MCF 10A (cell line): ENCODE results near the gene ATP5PB. TPM values are rescaled to one million over a fixed set of nuclear protein-coding genes. Genes with fewer than 3 reads are reported as not detected.
A peak's percentile ranks its signal among the peaks of the same experiment; 100 is the strongest.

Experiments used
- BruUV-seq: library from RNA; stranded (reverse); fragments of 400-500 nt; replicated peaks from 2 replicates; lab custom pipeline; 2021; lab: Mats Ljungman, UMichigan
- CTCF ChIA-PET: fragments of 300-600 bp; sonication (Branson Sonifier 250); formaldehyde crosslinking; extraction: SDS; loops from one replicate; lab custom pipeline; 2021; ENCODE audit warnings: antibody characterized with exemption, inconsistent platforms; lab: Yijun Ruan, JAX
- POLR2A ChIA-PET: fragments of 300-600, 350-650 bp; sonication (Branson Sonifier 250); formaldehyde crosslinking; extraction: SDS; loops from one replicate; lab custom pipeline; 2020; ENCODE audit warnings: antibody characterized with exemption, inconsistent platforms; lab: Yijun Ruan, JAX
- DNase-seq: peaks from one replicate; pipeline ENCODE4 v3.0.0-alpha.2; 2018; ENCODE audit not compliant: unreplicated experiment
- H3K27ac Mint-ChIP-seq: one replicate; pipeline ENCODE4 v1.8.0; 2022; ENCODE audit warnings: mild to moderate bottlenecking, low read depth, mixed read lengths; ENCODE audit not compliant: unreplicated experiment
- H3K27me3 Mint-ChIP-seq: one replicate; pipeline ENCODE4 v1.8.0; 2022; ENCODE audit warnings: mixed read lengths; ENCODE audit not compliant: insufficient read depth, unreplicated experiment
- H3K36me3 Mint-ChIP-seq: one replicate; pipeline ENCODE4 v1.8.0; 2022; ENCODE audit warnings: mild to moderate bottlenecking, moderate library complexity, mixed read lengths; ENCODE audit not compliant: insufficient read depth, unreplicated experiment
- H3K4me1 Mint-ChIP-seq: one replicate; pipeline ENCODE4 v1.8.0; 2022; ENCODE audit warnings: mixed read lengths; ENCODE audit not compliant: insufficient read depth, unreplicated experiment
- H3K4me3 Mint-ChIP-seq: one replicate; pipeline ENCODE4 v1.8.0; 2022; ENCODE audit warnings: mild to moderate bottlenecking, moderate library complexity, mixed read lengths; ENCODE audit not compliant: unreplicated experiment
- H3K9me3 Mint-ChIP-seq: one replicate; pipeline ENCODE4 v1.8.0; 2022; ENCODE audit warnings: mixed read lengths; ENCODE audit not compliant: unreplicated experiment
- CTCF ChIP-seq: fragments of 200-600 bp; IDR thresholded peaks from one replicate; pipeline ENCODE4 v1.8.0; 2022; ENCODE audit warnings: antibody characterized with exemption, mild to moderate bottlenecking; ENCODE audit not compliant: unreplicated experiment
- intact Hi-C: fragments of 100-400 bp; cut with micrococcal nuclease; formaldehyde crosslinking; loops from 2 replicates; pipeline ENCODE4 v1.14.1; 2022
- total RNA-seq: library from RNA; stranded (reverse); gene quantifications from 2 replicates; pipeline ENCODE4 v1.2.3, GENCODE V29; 2022

The ATP5PB gene
- total RNA-seq, 1 experiment from 2014 or later = 348 TPM

GRCh38 chr1:111404588-111404987 lies 44.7 kb upstream of the ATP5PB start:
- intact Hi-C loops = no loop called here
- Mint-ChIP-seq H3K4me1 (peaks cover 6% of the 10 kb centered on the region), H3K27ac (no peak overlapping the region), H3K9me3 (no peaks in the 10 kb centered on the region), H3K36me3 (peaks cover 7% of the 10 kb centered on the region), H3K27me3 (peaks cover 34% of the 10 kb centered on the region), H3K4me3 (no peak overlapping the region)
- POLR2A ChIA-PET = no interaction called here
- no TSS peak for BruUV-seq
- DNase-seq = no peak
- CTCF ChIA-PET = interaction anchor here (0.9 kb wide), 2 partner anchors 71 to 181 kb away, joined by 4 to 11 read pairs; no protein-coding TSS in a partner anchor
- no peak for TF ChIP-seq CTCF

DNA sequence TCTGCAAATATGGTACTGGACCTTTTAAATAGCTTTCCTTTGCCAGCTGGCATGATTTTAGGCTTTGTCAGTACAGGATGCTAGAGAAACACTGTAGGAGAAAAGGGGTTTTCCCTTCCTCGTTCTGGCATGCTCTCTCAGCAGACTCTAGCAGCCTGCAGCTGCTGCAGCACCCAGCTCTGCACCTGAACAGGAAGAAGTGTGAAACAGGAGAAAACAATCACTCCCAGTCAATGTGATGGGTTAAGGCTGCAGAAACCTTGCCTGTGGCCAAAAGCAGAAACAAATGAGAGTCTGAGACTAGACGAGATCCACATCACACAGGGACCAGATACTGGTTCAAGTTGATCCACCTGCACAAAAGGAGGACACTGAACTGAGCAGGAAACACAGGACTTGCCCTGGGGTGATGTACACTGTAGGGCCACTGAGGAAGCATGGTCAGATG lies 42.9 kb upstream of the ATP5PB start:
- H3K27me3 Mint-ChIP-seq = peaks cover 25% of the 10 kb centered on the region
- no peaks in the 10 kb centered on the region for H3K9me3 Mint-ChIP-seq
- TF ChIP-seq CTCF = no peak
- peak; percentile 65 for DNase-seq
- H3K36me3 Mint-ChIP-seq = peaks cover 7% of the 10 kb centered on the region
- intact Hi-C loops = no loop called here
- POLR2A ChIA-PET = interaction anchor here (0.6 to 1.2 kb wide), 4 partner anchors 12 to 183 kb away, joined by 4 to 6 read pairs (median 4); partner anchors contain the start of genes ATP5PB and WDR77
- CTCF ChIA-PET = interaction anchor here (0.6 to 1.2 kb wide), 6 partner anchors 9 to 445 kb away, joined by 3 to 4 read pairs (median 3); no protein-coding TSS in a partner anchor
- no peak overlapping the region for H3K4me3 Mint-ChIP-seq
- H3K4me1 Mint-ChIP-seq = peaks cover 6% of the 10 kb centered on the region
- no TSS peak for BruUV-seq
- H3K27ac Mint-ChIP-seq = no peak overlapping the region

DNA sequence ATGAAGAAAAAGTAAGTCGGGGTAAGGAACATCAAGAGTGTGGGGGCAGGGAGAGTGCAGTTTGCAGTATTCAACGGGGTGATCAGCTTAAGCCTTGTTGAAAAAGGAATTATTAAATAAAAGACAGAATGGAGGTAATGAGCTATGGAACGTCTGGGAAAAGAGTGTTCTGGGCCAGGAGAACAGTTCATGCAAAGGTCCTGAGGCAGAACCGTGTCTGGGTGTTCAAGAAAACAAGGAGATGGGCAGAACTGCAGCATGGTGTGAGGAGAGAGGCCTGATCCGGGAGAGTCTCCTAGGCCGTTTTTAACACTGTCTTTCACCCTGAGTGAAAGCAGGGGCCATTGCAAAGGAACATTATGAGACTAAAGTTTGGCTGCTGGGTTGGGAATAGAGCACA lies 42.0 kb upstream of the ATP5PB start:
- BruUV-seq = no TSS peak
- peaks cover 6% of the 10 kb centered on the region for H3K4me1 Mint-ChIP-seq
- intact Hi-C loops = no loop called here

GRCh38 chr1:111412839-111413238 lies 36.4 kb upstream of the ATP5PB start:
- no peak for DNase-seq
- POLR2A ChIA-PET = interaction anchor here (0.6 to 1.8 kb wide), 3 partner anchors 10 to 103 kb away, joined by 3 to 5 read pairs (median 3); no protein-coding TSS in a partner anchor
- intact Hi-C loops = no loop called here
- Mint-ChIP-seq H3K4me3 (no peak overlapping the region), H3K27me3 (no peaks in the 10 kb centered on the region), H3K36me3 (no peaks in the 10 kb centered on the region), H3K9me3 (no peaks in the 10 kb centered on the region), H3K4me1 (peaks cover 2% of the 10 kb centered on the region), H3K27ac (no peak overlapping the region)
- CTCF ChIA-PET = interaction anchor here (1.0 to 2.9 kb wide), 3 partner anchors 10 to 189 kb away, joined by 7 to 14 read pairs (median 9); no protein-coding TSS in a partner anchor
- no TSS peak for BruUV-seq
- no peak for TF ChIP-seq CTCF

More for the DNA sequence above, 42.0 kb upstream of the ATP5PB start:
- no peak for DNase-seq
- peaks cover 15% of the 10 kb centered on the region for H3K27me3 Mint-ChIP-seq
- no peak for TF ChIP-seq CTCF
- H3K27ac Mint-ChIP-seq = no peak overlapping the region
- no peaks in the 10 kb centered on the region for H3K9me3 Mint-ChIP-seq
- H3K36me3 Mint-ChIP-seq = peaks cover 7% of the 10 kb centered on the region
- POLR2A ChIA-PET = no interaction called here
- H3K4me3 Mint-ChIP-seq = no peak overlapping the region
- CTCF ChIA-PET = interaction anchor here (0.8 kb wide), 1 partner anchor 15 kb away, joined by 5 read pairs; no protein-coding TSS in a partner anchor
